ENCODE results near the gene PDE4D. TPM values are rescaled to one million over a fixed set of nuclear protein-coding genes. Genes with fewer than 3 reads are reported as not detected.

The PDE4D gene
- total RNA-seq, 2 experiments from 2014 or later, result 0.50 to 0.51 TPM

GRCh38 chr5:59287884-59288283, 605.6 kb downstream of the PDE4D start:
- H3K9me3 ChIP-seq (ENCODE audit: low read length), result no peaks in the 10 kb centered on the region
- no peak overlapping the region for H2AFZ ChIP-seq (ENCODE audit: low read length)
- BruUV-seq (replicated peaks), result no TSS peak
- no peak overlapping the region for H3K4me3 ChIP-seq (ENCODE audit: low read depth, low read length, poor library complexity, severe bottlenecking)
- H3K79me2 ChIP-seq (ENCODE audit: insufficient read depth, low read depth, low read length), result no peaks in the 10 kb centered on the region
- no peak for DNase-seq (ENCODE audit: low spot score)
- H3K27ac ChIP-seq (ENCODE audit: low read depth, low read length, poor library complexity, severe bottlenecking), result no peak overlapping the region
- H3K4me2 ChIP-seq (ENCODE audit: low read length), result no peak overlapping the region
- intact Hi-C loops (cut with micrococcal nuclease; ENCODE audit: unreplicated experiment), result no loop called here
- TF ChIP-seq EZH2phosphoT487 (IDR thresholded peaks at IDR 0.05; ENCODE audit: borderline replicate concordance, low read depth, low read length), result no peak
- TF ChIP-seq CTCF (conservative IDR thresholded peaks at IDR 0.05; ENCODE audit: low read length), result no peak
- ChIA-PET CTCF (ENCODE audit: unreplicated experiment) (no interaction called here), POLR2A (no interaction called here)
- no peaks in the 10 kb centered on the region for H3K36me3 ChIP-seq (ENCODE audit: insufficient read depth, low read length)
- H4K20me1 ChIP-seq (ENCODE audit: insufficient read depth, low read length), result no peaks in the 10 kb centered on the region
- H3K9me2 ChIP-seq (ENCODE audit: insufficient read depth, low read length), result no peaks in the 10 kb centered on the region
- H3K4me1 ChIP-seq (ENCODE audit: insufficient read depth, low read length, poor library complexity, severe bottlenecking), result no peaks in the 10 kb centered on the region

GRCh38 chr5:59287361-59287760, 606.2 kb downstream of the PDE4D start:
- DNase-seq (ENCODE audit: low spot score), result no peak
- H3K9me2 ChIP-seq (ENCODE audit: insufficient read depth, low read length), result no peaks in the 10 kb centered on the region
- no peak overlapping the region for H2AFZ ChIP-seq (ENCODE audit: low read length)
- H3K79me2 ChIP-seq (ENCODE audit: insufficient read depth, low read depth, low read length), result no peaks in the 10 kb centered on the region
- POLR2A ChIA-PET, result no interaction called here
- CTCF ChIA-PET (ENCODE audit: unreplicated experiment), result no interaction called here
- intact Hi-C loops (cut with micrococcal nuclease; ENCODE audit: unreplicated experiment), result no loop called here
- H3K27ac ChIP-seq (ENCODE audit: low read depth, low read length, poor library complexity, severe bottlenecking), result no peak overlapping the region
- no TSS peak for BruUV-seq (replicated peaks)
- H3K4me1 ChIP-seq (ENCODE audit: insufficient read depth, low read length, poor library complexity, severe bottlenecking), result no peaks in the 10 kb centered on the region
- no peak overlapping the region for H3K4me2 ChIP-seq (ENCODE audit: low read length)
- H3K36me3 ChIP-seq (ENCODE audit: insufficient read depth, low read length), result no peaks in the 10 kb centered on the region
- no peaks in the 10 kb centered on the region for H4K20me1 ChIP-seq (ENCODE audit: insufficient read depth, low read length)
- H3K4me3 ChIP-seq (ENCODE audit: low read depth, low read length, poor library complexity, severe bottlenecking), result no peak overlapping the region
- no peaks in the 10 kb centered on the region for H3K9me3 ChIP-seq (ENCODE audit: low read length)
- TF ChIP-seq EZH2phosphoT487 (IDR thresholded peaks at IDR 0.05; ENCODE audit: borderline replicate concordance, low read depth, low read length) (no peak), CTCF (conservative IDR thresholded peaks at IDR 0.05; ENCODE audit: low read length) (no peak)

- H4K20me1 ChIP-seq (ENCODE audit: insufficient read depth, low read length), result no peaks in the 10 kb centered on the region
- intact Hi-C loops (cut with micrococcal nuclease; ENCODE audit: unreplicated experiment), result no loop called here
- H3K79me2 ChIP-seq (ENCODE audit: insufficient read depth, low read depth, low read length), result no peaks in the 10 kb centered on the region
- no peaks in the 10 kb centered on the region for H3K9me2 ChIP-seq (ENCODE audit: insufficient read depth, low read length)
- H3K4me3 ChIP-seq (ENCODE audit: low read depth, low read length, poor library complexity, severe bottlenecking), result no peak overlapping the region
- no peak overlapping the region for H2AFZ ChIP-seq (ENCODE audit: low read length)
- TF ChIP-seq EZH2phosphoT487 (IDR thresholded peaks at IDR 0.05; ENCODE audit: borderline replicate concordance, low read depth, low read length) (no peak), CTCF (conservative IDR thresholded peaks at IDR 0.05; ENCODE audit: low read length) (no peak)
- H3K9me3 ChIP-seq (ENCODE audit: low read length), result no peaks in the 10 kb centered on the region
- no peaks in the 10 kb centered on the region for H3K36me3 ChIP-seq (ENCODE audit: insufficient read depth, low read length)
- BruUV-seq (replicated peaks), result no TSS peak
- no peak for DNase-seq (ENCODE audit: low spot score)
- ChIA-PET POLR2A (interaction anchor here (0.7 kb wide), 1 partner anchor 1407 kb away, joined by 4 read pairs; no protein-coding TSS in a partner anchor), CTCF (ENCODE audit: unreplicated experiment) (no interaction called here)
- no peak overlapping the region for H3K27ac ChIP-seq (ENCODE audit: low read depth, low read length, poor library complexity, severe bottlenecking)
- H3K4me2 ChIP-seq (ENCODE audit: low read length), result no peak overlapping the region
- H3K4me1 ChIP-seq (ENCODE audit: insufficient read depth, low read length, poor library complexity, severe bottlenecking), result no peaks in the 10 kb centered on the region
These were observed 607.0 kb downstream of the PDE4D start for GRCh38 chr5:59286510-59286909.
